ENCODE data around the gene PMM1. TPM values are rescaled to one million over a fixed set of nuclear protein-coding genes. Genes with fewer than 3 reads are reported as not detected.
"Not testable (repeated sequence)": the region's sequence is repeated elsewhere in the genome, so short reads cannot be mapped to it uniquely, and the experiment has no call there.

PMM1 gene
- total RNA-seq (10 to 100 TPM; 30.9 to 32.3 TPM), polyA plus RNA-seq (10 to 100 TPM; 29.9 to 32.8 (median 32.4) TPM), total RNA-seq (8.9 to 24.6 (median 12.4) reads per million in 6 experiments)

DNA sequence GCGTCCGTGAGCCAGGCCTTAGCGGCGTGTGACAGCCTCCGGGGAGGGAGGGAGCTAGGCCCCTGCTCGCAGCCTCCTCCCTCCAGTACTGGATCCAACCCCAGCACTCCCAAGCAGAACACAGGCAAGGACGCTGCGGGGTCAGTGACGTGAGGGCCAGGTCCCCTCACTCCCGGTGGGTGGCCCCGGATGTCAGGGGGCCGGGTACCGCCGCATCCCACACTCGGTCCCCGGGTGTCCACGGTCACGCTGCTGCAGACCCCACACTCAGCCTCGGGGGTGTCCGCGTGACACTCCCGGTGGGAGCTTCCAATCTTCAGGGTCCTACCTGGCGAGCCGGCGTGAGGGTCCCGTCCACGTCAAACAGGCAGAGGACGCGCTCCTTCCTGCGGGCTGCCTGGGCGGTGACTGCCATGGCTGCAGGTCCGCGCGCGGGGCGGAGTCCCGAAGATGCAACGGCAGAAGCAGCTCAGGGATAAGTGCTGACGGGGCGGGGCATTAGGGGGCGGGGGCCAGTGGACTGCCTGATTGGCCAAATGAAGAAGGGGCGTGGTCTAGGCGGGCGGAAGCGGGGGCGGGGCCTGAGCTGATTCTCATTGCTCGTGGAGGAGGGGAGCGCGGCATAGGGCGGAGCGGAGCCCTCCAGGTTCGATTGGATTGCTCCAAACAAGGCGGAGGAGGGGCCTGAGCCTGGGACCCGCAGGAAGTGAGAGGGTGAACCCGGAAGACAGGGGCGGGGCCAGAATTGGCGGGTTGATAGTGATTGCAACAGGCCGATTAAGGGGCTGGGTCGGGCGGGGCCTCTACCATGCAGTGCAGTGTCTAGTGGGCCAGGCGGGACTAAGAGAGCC lies at the start of gene PMM1:
Gene PMM1, minus strand, starts transcription at position 450 of the 851 bp plus-strand sequence. Its CDS starts 35 bp downstream, at position 415.
- POLR2A ChIA-PET = interaction anchor here (0.7 to 2.2 kb wide), 16 partner anchors 9 to 303 kb away, joined by 3 to 26 read pairs (median 4); partner anchors contain the start of genes ACO2, CCDC134, DESI1 and PHF5A
- H3K27me3 Mint-ChIP-seq = no peaks in the 10 kb centered on the region

DNA sequence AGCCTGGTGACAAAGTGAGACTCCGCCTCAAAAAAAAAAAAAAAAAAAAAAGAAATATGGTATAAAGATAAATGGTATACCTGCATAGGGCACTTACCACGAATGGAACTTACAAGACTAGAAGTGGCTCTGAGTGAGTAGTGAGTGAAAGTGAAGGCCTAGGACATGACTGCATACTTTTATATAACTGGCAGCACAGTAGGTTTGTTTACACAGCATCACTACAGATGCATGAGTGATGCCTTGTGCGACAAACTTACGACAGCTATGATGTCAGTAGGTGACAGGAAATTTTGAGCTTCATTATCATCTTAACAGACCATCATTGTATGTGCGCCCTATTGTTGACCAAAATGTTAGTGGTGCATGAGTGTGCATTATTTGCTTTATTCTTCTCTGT lies 49.1 kb upstream of the PMM1 start:
- Mint-ChIP-seq H3K27ac (no peak overlapping the region), H3K4me3 (no peak overlapping the region), H3K4me1 (peaks cover 0 to 18% (median 11%) of the 10 kb centered on the region in 4 donors), H3K36me3 (peaks cover 6 to 87% (median 18%) of the 10 kb centered on the region in 3 donors), H3K27me3 (no peaks in the 10 kb centered on the region), H3K9me3 (no peaks in the 10 kb centered on the region)
- no peak for ATAC-seq
- DNase-seq = no peak
- POLR2A ChIA-PET = interaction anchor here (0.6 to 0.7 kb wide), 2 partner anchors 39 to 194 kb away, joined by 3 to 7 read pairs; partner anchors contain the start of gene SREBF2

More for the DNA sequence above, at the start of gene PMM1:
- Mint-ChIP-seq H3K36me3 (peaks cover 0 to 10% (median 0%) of the 10 kb centered on the region in 3 donors), H3K4me1 (peaks cover 5 to 30% (median 15%) of the 10 kb centered on the region in 4 donors), H3K9me3 (no peaks in the 10 kb centered on the region), H3K4me3 (peak within 1 kb of the TSS; percentile 84 to 96 (median 94)), H3K27ac (peak within 1 kb of the TSS; percentile 28 to 95 (median 89))
- ATAC-seq (peak; percentile 94 to 97), DNase-seq (peak; percentile 98 to 100 (median 100))

DNA sequence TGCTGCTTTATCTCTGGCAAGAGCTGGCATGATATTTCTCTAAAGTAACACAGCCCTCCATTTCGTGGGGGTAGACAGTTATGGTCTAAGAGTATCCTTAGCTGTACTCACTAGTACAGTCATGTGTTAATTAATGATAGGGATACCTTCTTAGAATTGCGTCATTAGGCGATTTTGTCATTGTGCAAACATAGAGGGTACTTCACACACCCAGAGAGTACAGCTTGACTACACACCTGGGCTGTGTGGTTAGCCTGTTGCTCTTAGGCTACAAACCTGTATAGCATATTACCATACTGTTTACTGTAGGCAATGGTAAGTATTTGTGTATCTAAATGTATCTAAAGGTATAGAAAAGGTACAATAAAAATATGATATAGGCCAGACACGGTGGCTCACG lies 48.5 kb upstream of the PMM1 start:
- Mint-ChIP-seq H3K9me3 (no peaks in the 10 kb centered on the region), H3K27me3 (no peaks in the 10 kb centered on the region), H3K36me3 (peaks cover 6 to 89% (median 18%) of the 10 kb centered on the region in 3 donors), H3K27ac (no peak overlapping the region), H3K4me1 (peaks cover 3 to 18% (median 12%) of the 10 kb centered on the region in 4 donors), H3K4me3 (no peak overlapping the region)
- POLR2A ChIA-PET = interaction anchor here (0.6 to 0.7 kb wide), 2 partner anchors 16 to 195 kb away, joined by 3 to 7 read pairs; partner anchors contain the start of gene SREBF2
- DNase-seq (no peak), ATAC-seq (no peak)

DNA sequence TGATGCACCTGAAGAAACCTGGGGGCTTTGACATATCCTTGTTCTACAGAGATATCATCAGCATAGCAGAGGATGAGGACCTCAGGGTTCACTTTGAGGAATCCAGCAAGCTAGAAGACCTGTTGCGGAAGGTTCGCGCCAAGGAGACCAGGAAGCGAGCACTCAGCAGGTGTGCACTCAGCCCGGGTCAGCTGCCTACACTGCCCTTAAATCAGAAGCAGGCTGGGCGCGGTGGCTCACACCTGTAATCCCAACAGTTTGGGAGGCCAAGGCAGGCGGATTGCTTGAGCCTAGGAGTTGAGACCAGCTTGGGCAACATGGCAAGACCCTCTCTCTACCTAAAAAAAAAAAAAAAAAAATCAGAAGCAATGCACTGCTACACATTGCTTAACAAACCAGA lies 48.0 kb upstream of the PMM1 start:
- peaks cover 3 to 18% (median 12%) of the 10 kb centered on the region in 4 donors for H3K4me1 Mint-ChIP-seq
- POLR2A ChIA-PET = interaction anchor here (0.6 kb wide), 1 partner anchor 16 kb away, joined by 3 read pairs; no protein-coding TSS in a partner anchor
- not testable (repeated sequence) for ATAC-seq

DNA sequence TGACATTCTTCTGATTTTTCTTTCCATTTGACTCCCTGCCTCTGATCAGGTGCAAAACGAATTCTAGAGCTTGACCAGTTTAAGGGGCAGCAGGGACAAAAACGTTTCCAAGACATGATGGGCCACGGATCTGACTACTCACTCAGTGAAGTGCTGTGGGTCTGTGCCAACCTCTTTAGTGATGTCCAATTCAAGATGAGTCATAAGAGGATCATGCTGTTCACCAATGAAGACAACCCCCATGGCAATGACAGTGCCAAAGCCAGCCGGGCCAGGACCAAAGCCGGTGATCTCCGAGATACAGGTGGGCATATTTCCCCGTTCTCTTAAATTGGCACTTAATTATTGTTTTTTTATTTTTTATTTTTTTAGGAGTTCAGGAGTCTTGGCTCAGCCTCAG lies 46.8 kb upstream of the PMM1 start:
- ATAC-seq (no peak), DNase-seq (no peak)
- POLR2A ChIA-PET = no interaction called here
- Mint-ChIP-seq H3K36me3 (peaks cover 0 to 89% (median 13%) of the 10 kb centered on the region in 3 donors), H3K9me3 (no peaks in the 10 kb centered on the region), H3K4me3 (no peak overlapping the region), H3K4me1 (peaks cover 2 to 11% (median 7%) of the 10 kb centered on the region in 4 donors), H3K27ac (peak overlapping the region in 1 of 10 donors; percentile 2), H3K27me3 (no peaks in the 10 kb centered on the region)

More for the DNA sequence above, 48.0 kb upstream of the PMM1 start:
- not testable (repeated sequence) for H3K27ac Mint-ChIP-seq, H3K9me3 Mint-ChIP-seq, H3K27me3 Mint-ChIP-seq, DNase-seq, H3K4me3 Mint-ChIP-seq
- peaks cover 6 to 89% (median 18%) of the 10 kb centered on the region in 3 donors for H3K36me3 Mint-ChIP-seq

DNA sequence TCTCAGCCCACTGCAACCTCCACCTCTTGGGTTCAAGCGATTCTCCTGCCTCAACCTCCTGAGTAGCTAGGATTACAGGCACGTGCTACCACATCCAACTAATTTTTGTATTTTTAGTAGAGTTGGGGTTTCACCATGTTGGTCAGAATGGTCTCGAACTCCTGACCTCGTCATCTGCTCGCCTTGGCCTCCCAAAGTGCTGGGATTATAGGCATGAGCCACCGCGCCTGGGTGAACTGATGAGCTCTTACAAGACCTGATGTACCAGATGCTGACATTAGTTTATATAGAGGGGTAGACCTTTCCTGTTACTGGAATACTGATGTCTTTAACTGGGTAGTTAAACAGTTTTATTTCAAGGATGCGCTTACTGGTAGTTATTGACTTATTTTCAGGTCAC lies 45.0 kb upstream of the PMM1 start:
- POLR2A ChIA-PET = interaction anchor here (0.5 kb wide), 1 partner anchor 343 kb away, joined by 3 read pairs; no protein-coding TSS in a partner anchor
- not testable (repeated sequence) for H3K9me3 Mint-ChIP-seq, DNase-seq, H3K4me3 Mint-ChIP-seq, H3K27ac Mint-ChIP-seq, H3K27me3 Mint-ChIP-seq, ATAC-seq
- Mint-ChIP-seq H3K4me1 (peaks cover 2 to 10% (median 5%) of the 10 kb centered on the region in 4 donors), H3K36me3 (peaks cover 0 to 81% (median 19%) of the 10 kb centered on the region in 3 donors)

DNA sequence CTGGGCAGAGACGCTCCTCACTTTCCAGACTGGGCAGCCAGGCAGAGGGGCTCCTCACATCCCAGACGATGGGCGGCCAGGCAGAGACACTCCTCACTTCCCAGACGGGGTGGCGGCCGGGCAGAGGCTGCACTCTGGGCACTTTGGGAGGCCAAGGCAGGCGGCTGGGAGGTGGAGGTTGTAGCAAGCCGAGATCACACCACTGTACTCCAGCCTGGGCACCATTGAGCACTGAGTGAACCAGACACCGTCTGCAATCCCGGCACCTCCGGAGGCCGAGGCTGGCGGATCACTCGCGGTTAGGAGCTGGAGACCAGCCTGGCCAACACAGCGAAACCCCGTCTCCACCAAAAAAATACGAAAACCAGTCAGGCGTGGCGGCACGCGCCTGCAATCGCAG lies 42.0 kb upstream of the PMM1 start:
- H3K4me3 Mint-ChIP-seq, POLR2A ChIA-PET, H3K27me3 Mint-ChIP-seq, DNase-seq, H3K9me3 Mint-ChIP-seq, ATAC-seq: not testable (repeated sequence)
- Mint-ChIP-seq H3K36me3 (peaks cover 4 to 89% (median 25%) of the 10 kb centered on the region in 3 donors), H3K4me1 (peaks cover 10 to 28% (median 16%) of the 10 kb centered on the region in 4 donors), H3K27ac (peak overlapping the region in 1 of 10 donors; percentile 48)

DNA sequence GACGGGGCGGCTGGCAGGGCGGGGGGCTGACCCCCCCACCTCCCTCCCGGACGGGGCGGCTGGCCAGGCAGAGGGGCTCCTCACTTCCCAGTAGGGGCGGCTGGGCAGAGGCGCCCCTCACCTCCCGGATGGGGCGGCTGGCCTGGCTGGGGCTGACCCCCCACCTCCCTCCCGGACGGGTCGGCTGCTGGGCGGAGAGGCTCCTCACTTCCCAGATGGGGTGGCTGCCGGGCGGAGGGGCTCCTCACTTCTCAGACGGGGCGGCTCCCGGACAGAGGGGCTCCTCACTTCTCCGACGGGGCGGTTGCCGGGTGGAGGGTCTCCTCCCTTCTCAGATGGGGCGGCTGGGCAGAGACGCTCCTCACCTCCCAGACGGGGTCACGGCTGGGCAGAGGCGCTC lies 41.5 kb upstream of the PMM1 start:
- H3K27me3 Mint-ChIP-seq, H3K9me3 Mint-ChIP-seq, H3K4me3 Mint-ChIP-seq, DNase-seq, POLR2A ChIA-PET, ATAC-seq, H3K27ac Mint-ChIP-seq: not testable (repeated sequence)
- Mint-ChIP-seq H3K36me3 (peaks cover 4 to 87% (median 25%) of the 10 kb centered on the region in 3 donors), H3K4me1 (peaks cover 10 to 28% (median 16%) of the 10 kb centered on the region in 4 donors)

DNA sequence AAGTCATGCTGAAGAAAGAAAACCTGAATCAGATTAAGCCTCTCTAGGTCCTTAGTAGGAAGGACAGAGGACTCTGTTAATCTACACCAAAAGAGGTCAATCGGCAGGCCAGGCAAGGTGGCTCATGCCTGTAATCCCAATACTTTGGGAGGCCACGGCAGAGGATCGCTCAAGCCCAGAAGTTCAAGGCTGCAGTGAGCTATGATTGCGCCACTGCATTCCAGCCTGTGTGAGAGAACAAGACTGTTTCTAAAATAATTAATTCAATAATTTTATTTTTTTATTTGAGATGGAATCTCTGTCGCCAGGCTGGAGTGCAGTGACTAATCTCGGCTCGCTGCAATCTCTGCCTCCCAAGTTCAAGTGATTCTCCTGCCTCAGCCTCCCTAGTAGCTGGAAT lies 35.9 kb upstream of the PMM1 start:
- no peak overlapping the region for H3K27ac Mint-ChIP-seq
- POLR2A ChIA-PET = no interaction called here
- H3K4me1 Mint-ChIP-seq = peaks cover 17 to 44% (median 32%) of the 10 kb centered on the region in 4 donors
- peaks cover 4 to 83% (median 20%) of the 10 kb centered on the region in 3 donors for H3K36me3 Mint-ChIP-seq
- no peak overlapping the region for H3K4me3 Mint-ChIP-seq
- ATAC-seq = no peak
- DNase-seq = no peak
- H3K9me3 Mint-ChIP-seq = peaks cover 0 to 2% (median 0%) of the 10 kb centered on the region in 9 donors
- no peaks in the 10 kb centered on the region for H3K27me3 Mint-ChIP-seq

DNA sequence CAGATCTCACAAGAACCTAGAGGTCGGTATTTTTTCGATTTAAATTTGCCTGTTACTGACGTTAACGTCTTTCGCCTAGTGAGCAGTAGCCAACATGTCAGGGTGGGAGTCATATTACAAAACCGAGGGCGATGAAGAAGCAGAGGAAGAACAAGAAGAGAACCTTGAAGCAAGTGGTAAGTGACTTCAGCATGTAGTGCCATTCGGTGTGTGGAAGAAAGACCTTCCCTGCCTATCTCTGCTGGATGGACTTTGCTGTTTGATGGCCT lies 32.2 kb upstream of the PMM1 start:
- ATAC-seq (no peak), DNase-seq (no peak)
- no peaks in the 10 kb centered on the region for H3K9me3 Mint-ChIP-seq
- peak overlapping the region; percentile 89 to 100 (median 97) for H3K4me3 Mint-ChIP-seq
- peaks cover 0 to 46% (median 0%) of the 10 kb centered on the region in 3 donors for H3K36me3 Mint-ChIP-seq
- POLR2A ChIA-PET = interaction anchor here (0.7 to 2.9 kb wide), 6 partner anchors 16 to 338 kb away, joined by 3 to 26 read pairs (median 4); partner anchors contain the start of genes PMM1 and TEF
- no peaks in the 10 kb centered on the region for H3K27me3 Mint-ChIP-seq
- H3K27ac Mint-ChIP-seq = peak overlapping the region; percentile 95 to 100 (median 100)
- H3K4me1 Mint-ChIP-seq = peaks cover 17 to 55% (median 46%) of the 10 kb centered on the region in 4 donors

DNA sequence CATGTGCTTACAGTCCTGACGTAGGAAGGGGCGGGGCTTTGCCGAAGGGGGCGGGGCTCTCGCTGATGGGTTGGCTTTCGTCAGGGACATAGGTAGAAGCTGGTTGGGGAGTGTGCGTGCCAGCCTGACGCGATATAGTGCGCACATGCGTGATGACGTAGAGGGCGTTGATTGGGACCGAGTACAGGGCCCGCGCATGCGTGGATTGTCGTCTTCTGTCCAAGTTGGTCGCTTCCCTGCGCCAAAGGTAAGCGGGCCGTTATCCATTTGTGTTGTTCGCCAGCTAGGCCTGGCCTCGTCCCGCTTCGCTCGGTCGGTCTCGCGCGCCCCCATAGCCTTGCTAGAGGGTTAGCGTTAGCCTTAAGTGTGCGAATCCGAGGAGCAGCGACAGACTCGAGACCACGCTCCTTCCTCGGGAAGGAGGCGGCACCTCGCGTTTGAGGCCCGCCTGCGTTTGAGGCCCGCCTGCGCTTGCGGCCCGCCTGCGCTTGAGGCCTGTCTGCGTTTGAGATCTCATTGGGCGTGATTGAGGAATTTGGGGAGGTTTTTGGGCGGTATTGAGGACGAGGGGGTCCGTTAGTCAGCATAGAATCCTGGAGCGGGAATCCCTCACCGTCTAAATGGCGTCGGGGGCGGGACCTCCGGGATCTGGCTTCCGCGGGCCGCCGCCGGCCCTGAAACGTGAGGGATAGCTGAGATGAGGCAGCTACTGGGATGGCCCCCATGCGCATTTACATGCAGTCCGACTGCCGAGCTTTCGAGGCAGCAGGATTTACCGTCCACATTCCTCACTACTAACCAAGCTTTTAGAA lies 31.7 kb upstream of the PMM1 start, which contains the start of gene XRCC6:
Gene XRCC6, plus strand, starts transcription at position 197 of the 812 bp plus-strand sequence. CDS start 710 bp downstream, outside the sequence.
- DNase-seq (peak; percentile 98 to 100 (median 100)), ATAC-seq (peak; percentile 87 to 88)
- H3K36me3 Mint-ChIP-seq = peaks cover 0 to 42% (median 0%) of the 10 kb centered on the region in 3 donors
- H3K4me1 Mint-ChIP-seq = peaks cover 16 to 57% (median 48%) of the 10 kb centered on the region in 4 donors
- H3K4me3 Mint-ChIP-seq = peak within 1 kb of the TSS; percentile 89 to 100 (median 97)
- POLR2A ChIA-PET = interaction anchor here (0.5 to 2.9 kb wide), 22 partner anchors 15 to 1322 kb away, joined by 3 to 26 read pairs (median 4); partner anchors contain the start of genes ACO2, PHF5A, PMM1 and RANGAP1
- no peaks in the 10 kb centered on the region for H3K27me3 Mint-ChIP-seq
- H3K27ac Mint-ChIP-seq = peak within 1 kb of the TSS; percentile 95 to 100 (median 100)
- H3K9me3 Mint-ChIP-seq = no peaks in the 10 kb centered on the region

Measured in naive thymus-derived CD8-positive, alpha-beta T cell (primary cell).